T1000 (cell line): ENCODE data around the gene FNBP1.
A peak's percentile ranks its signal among the peaks of the same experiment; 100 is the strongest.
"Not testable (repeated sequence)": the region's sequence is repeated elsewhere in the genome, so short reads cannot be mapped to it uniquely, and the experiment has no call there.

Experiments
- DNase-seq: peaks from one replicate; lab custom pipeline; 2025; ENCODE audit warnings: mixed read lengths; lab: John Stamatoyannopoulos, UW

Gene FNBP1

DNA sequence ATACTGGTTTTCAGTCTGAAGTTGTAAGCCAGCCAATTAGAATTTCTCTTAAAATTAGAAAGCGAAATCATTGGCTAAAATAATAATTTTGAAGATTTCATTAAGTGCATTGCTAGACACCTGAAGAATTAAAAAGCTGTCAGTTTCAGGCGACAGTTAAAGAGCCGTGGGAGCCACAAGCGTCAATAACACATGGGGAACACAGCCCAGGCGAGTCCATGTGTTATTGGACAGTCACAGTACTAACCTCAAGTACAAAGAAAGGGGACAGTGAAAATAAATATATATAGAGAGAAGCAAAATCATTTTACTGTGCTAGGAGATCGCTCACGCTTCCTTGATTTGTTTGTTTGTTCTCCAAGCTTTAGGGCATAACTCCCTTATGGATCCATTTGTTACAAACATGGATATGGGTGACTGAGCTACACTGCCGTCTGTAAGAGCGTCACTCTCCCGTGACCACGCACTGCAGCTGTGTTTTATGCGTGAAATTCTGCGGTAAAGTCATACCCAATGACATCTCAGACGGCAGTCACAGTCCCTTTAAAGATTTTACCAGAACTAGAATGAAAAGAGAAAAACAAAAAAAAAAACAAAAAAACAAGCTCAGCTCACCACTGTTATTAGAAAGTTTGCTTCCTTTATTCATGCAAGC lies 124.6 kb downstream of the FNBP1 start:
- no peak for DNase-seq

DNA sequence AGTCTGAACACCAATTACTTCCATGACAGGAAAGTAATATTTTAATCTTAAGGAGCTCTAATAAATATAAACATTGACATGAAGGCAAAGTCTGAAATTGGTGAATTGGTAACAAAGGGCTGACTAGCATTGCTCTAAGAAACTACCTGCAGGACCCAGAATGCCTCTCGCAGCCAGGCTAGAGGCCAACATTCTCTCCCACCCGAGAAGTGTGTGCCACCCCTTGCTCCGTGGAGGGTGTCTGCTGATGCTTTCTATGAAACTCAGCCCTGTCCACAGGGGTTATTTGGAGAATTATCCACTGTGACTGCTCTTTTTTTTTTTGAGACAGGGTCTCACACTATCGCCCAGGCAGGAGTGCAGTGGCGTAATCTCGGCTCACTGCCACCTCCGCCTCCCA lies 126.3 kb downstream of the FNBP1 start:
- DNase-seq, result no peak

DNA sequence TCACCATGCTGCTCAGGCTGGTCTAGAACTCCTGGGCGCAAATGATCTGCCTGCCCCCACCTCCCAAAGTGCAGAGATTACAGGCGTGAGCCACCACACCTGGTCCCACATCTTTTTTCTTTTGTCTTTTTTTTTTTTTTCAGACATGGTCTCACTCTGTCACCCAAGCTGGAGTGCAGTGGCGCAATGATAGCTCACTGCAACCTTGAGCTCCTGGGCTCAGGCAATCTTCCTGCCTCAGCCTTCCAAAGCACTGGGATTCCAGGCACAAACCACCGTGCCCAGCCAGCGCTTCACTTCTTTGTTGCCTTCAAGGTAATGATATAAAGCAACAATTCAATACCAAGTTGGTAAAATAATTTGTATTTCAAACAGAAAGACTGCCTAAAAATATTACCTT lies 128.9 kb downstream of the FNBP1 start:
- no peak for DNase-seq

DNA sequence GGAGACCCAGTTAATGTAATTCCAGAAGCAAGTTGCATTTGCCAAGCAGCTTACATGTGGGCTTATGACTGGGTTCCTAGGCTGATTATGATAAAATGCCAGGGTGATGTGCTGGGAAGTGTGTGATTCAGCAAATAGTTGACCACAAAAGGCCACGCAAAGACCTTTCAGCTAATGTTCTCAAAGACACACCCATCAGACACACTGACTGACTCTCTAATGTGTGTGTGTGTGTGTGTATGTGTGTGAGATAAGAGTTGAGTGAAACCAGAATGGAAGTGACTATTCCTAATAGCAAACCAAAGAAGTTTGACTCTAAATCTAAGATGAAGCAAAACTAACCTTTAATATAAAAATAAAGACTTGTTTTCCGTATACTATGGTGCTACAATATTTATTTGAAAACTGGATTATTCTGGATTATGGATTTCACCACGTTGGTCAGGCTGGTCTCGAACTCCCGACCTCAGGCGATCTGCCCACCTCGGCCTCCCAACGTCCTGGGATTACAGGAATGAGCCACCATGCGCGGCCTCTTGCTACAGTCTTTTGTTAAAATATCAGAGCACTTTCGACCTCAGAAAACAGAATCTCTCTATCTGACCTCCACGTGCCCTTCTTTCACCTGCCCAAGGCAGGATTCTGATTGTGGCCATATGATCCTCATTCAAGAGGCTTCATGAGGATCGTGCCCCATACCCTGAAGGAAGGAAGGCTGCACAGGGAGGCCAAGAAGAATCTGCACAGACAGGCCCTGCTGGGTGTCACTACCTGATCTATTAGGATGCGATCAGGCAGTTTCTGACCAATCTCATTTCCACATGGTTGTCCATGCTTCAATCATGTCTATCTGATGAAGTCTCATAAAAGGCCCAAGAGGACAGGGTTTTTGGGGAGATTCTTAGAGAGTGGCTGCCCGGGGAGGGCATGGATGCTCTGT lies 132.1 kb downstream of the FNBP1 start:
- peak; percentile 52 for DNase-seq

DNA sequence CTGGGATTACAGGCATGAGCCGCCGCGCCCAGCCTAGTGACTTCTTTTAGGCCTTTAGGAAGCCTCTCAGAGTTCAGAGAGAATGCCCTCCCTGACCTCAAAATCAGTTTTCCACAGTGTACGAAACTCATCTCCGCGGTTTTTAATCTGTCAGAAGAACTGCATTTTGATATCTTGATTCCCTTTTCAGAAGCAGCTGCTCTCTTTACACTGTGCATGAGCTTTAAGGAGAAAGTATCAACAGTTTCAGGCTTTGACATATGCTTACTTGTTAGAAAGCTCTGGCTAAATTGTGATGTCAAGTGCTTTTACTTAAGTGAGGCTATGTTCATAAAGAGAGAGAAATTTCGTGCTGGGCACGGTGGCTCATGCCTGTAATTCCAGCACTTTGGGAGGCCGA lies 133.1 kb downstream of the FNBP1 start:
- no peak for DNase-seq

DNA sequence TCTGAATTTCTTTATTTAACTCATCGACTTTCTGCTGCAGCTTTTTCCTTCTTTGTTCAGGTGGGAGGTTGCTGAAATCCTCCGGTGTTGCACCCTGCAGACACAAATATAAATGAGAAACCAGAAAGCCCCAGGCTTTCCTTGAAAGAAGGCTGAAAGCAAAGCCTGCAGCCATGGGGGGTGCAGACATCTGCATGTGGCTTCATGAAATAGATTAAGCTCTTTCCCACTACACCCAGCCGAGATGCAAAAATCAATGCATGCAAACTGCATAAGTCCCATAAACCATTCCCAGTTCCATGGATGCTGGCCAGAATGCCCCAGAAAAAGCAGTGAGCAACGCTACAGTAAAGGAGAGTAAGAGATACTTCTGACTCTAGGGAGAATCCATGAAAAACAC lies 134.1 kb downstream of the FNBP1 start:
- DNase-seq, result no peak

DNA sequence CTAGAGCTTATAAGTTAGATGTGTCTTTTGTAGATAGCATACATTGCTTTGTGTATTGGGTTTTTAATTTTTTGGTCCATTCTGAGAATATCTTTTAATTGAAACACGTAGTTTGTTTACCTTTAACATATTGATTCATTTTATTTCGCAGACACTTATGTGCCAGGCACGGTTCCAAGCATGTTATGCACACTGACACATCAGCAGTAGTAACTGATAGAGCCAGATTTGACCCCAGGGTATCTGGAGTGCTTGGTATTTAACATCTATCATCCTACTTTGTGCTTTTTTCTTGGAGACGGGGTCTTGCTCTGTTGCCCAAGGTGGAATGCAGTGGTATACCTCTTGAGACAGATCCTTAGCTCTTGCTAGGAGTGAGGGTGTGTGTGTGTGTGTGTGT lies 135.8 kb downstream of the FNBP1 start:
- no peak for DNase-seq

DNA sequence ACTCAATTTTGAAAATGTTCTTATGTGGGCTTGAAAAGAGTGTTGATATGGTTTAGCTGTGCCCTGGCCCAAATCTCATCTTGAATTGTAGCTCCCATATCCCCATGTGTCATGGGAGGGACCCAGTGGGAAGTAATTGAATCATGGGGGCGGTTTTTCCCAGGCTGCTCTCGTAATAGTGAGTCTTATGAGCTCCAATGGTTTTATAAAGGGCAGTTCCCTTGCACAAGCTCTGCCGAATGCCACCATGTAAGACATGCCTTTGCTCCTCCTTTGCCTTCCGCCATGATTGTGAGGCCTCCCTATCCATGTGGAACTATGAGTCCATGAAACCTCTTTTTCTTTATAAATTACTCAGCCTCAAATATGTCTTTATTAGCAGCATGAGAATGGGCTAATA lies 136.7 kb downstream of the FNBP1 start:
- DNase-seq, result no peak

DNA sequence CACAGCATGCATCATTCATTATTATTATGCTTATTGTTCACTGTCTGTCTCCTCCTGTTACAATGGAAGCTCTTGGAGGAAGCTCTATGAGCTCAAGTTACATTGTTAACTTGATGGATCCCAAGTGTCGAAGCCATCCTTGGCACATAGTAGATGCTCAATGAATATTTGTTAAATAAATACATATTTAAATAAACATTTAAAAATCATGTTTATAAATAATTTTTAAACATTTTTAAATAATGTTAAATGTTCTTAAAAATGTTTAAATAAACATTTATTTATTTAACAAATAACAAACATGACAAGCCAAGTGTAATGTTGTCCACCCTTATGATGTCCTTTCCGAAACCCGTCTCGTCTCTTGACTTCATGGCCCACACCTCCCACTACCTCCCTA lies 138.3 kb downstream of the FNBP1 start:
- no peak for DNase-seq

DNA sequence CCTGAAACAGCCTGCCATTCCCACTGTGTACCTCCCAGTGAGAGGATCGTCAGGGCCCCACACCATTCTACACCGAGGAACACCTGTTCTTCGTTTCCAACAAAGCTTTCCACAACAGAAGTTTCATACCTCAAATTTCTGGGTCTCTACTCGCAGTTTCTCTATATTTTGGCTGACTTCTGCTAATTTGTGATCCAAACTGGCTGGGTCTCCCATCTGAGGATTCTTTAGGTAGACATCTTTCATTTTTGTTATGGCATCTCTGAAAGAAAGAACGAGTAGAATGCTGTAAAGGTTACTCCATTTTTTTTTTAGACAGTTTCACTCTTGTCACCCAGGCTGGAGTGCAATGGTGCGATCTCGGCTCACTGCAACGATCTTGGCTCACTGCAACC lies 140.3 kb downstream of the FNBP1 start:
- DNase-seq, result no peak

DNA sequence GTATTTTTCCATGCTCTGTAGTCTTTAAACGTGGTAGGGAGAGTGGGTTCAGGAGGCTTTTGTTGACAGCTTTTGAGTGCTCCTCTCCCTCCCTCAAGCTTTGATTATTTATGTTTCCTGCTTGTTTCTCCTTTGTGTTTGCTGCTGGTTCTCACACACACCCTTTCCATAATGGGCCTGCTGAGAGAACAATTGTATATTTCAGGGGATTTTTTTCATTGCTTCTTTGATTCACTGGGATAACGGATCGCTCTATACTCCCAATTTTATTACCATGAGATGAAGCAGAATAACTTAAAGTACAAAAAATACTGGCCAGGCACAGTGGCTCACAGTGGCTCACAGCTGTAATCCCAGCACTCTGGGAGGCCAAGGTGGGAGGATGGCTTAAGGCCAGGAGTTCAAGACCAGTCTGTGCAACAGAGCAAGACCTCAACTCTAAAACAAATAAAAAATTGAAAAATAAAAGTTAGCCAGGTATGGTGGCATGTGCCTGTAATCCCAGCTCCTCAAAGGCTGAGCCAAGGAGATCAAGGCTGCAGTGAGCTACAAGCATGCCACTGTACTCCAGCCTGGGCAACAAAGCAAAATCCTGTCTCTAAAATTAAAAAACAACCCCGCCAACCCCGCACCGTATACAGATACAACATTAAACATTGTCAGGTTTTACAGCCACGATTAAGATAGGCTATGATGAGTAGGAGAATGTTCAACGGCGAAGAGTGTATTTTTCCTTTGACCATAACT lies 140.8 kb downstream of the FNBP1 start:
- no peak for DNase-seq

DNA sequence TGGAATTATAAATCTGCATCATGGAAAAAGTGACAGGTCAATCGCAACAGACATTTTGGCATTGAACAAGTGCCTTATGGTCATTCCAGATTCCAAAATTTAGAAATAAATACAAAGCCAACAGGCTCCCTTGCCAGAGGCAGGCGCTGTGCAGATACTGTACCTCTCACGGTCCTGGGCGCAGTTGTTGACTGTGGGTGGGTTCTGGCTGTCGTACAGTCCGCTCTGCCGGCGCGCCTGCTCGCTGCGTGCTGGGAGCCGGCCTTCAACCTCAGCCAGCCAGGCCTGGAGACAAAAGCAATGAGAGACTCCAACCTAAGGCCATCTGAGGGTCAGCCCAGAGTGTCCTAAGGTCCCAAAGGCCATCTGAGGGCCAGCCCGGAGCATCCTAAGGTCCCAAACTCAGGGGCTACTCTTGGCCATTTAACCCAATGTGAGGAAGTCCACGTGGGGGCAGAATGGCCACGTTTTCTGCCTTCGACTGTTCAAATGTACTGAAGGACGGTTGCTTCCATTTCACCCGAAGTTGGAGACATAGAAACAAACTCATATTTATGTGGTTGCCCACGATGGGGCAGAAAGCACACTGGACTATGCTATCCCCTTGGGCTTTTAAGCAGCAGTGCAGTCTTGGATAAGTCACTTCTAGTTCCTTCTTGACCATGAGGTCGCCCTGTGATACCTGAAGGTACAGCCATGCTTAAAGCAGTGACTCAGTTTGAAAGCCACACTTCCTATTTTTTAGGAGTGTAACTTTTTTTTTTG lies 142.5 kb downstream of the FNBP1 start:
- no peak for DNase-seq

DNA sequence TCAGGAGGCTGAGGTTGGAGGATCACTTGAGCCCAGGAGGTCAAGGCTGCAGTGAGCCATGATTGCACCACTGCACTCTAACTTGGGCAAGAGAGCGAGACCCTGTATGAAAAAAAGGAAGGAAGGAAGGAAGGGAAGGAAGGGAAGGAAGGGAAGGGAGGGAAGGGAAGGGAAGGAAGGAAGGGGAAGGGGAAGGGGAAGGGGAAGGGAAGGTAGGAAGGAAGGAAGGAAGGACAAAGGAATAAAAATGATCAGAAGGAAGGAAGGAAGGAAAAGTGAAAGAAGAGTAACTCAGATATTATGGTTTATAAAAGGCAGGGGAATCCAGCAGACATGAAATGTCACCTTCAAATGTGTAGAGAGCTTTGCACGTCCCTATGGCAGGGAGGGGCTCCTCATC lies 143.4 kb downstream of the FNBP1 start:
- DNase-seq, result no peak

DNA sequence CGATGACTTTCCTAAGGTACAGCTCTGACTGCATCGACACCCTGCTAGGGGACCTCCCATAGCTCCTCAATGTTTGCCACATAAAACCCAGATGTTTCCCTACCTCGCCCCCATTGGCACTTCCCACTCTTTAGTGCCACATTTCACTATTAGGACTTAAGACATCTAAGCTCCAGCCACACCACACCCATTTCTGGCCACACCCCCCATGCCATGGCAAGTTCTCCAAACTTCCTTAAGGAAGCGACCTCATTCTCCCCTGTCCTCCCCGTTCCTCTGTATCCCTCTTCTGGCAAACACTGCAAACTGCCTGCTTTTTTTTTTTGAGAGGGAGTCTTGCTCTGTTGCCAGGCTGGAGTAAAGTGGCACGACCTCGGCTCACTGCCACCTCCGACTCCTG lies 144.8 kb downstream of the FNBP1 start:
- no peak for DNase-seq

DNA sequence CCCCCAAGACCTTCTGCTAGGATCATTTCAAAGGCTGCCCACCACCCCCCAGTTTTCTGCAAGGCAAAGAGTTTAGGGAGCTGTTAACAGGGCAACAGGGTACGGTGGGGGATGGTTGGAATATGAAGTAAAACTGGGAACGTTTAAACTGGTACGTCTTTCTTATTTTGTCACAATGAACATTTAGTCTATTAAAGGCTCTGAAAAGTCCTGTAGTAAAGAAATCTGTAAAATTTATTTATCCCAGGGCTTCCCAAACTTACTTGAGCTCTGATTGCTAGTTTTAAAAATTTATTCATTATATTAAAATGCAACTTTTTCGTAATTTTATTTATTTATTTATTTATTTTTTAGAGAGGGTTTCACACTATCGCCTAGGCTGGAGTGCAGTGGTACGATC lies 145.7 kb downstream of the FNBP1 start:
- no peak for DNase-seq

DNA sequence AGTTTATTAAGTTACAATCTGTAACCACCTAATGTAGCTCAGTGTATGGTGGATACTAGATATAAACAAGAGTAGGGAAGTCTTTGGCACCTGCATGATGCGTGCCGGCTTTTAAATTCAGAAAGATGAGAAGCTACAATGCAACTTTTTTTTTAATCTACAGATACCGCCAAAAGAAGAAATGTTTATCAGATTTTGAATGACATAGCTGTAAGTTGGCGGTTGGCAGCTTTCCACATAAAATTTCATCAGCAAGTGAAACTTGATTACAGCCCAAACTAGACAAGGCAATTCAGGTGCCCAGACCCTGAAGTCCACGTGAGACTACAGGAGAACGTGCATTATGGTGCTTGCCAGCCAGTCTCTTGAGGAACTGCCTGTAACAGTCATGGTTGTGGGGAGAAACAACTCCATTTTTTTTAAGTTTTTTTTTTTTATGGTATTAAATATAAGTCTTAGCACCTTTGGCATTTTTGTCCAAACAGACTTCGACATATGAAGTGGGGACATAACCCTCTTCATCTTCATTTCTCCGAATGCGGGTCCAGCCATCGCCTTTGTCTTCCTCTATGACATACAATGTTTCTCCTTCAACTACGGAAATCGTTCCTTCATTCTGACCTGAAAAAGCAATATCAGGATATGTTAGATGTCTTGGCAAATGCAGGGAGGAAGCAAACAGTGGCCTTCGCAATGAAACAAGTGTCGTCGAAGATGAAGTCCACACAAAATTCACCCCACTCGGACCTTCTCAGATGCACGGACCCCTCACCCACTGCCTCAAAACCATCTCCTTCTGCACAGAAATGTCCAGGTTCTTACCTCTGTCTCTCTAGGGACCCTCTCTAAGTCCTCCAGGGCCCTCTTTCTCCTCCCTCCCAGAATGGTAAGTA lies 147.4 kb downstream of the FNBP1 start:
- no peak for DNase-seq

DNA sequence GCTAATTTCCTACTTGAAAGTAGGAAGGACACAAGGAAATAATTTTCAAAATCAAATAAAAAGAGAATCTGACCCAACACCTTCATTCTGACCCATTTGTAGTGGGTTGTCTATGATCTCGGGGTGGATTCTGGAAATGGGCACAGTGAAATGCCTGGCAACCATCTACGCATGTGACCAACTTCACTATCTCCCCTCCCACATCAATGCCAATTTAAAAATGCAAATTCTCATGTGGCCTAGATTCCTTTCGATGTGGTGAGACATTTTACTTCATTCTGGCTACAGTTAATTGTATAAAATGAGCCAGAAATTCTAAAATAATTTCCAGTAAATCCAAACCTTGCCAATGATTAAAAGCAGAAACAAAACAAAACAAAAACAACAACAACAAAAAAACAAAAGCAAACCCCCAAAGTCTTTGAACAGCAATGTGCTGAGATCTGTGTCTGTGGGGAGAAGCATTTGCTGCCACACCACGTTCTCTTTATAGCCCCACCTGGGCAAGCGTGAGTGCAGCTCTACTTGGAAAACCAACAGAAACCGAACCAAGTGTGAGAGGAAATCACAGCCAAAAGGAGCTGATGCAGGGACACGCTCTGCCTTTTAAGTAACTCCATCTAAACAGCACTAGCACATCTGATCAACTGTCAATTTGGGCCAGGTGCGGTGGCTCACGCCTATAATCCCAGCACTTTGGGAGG lies 148.7 kb downstream of the FNBP1 start:
- DNase-seq, result no peak

DNA sequence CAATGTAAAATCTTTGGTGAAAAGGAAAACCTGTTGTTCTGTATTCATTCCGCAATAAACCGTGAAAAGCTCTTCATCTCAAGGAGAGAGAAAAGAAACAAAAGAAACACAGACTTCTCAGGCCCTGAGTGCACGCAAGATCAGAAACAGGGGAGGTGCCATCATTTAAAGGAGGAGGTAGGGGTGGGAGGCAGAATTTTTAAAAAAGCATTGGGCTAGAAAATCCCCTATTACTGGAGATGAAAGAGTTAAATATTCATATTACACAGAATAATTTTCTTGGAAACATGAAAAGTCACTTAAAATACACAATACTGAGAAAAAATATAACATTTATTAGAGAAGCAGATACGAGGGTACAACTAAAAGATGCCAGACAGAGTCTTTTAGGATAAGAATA lies 151.4 kb downstream of the FNBP1 start:
- DNase-seq, result no peak

DNA sequence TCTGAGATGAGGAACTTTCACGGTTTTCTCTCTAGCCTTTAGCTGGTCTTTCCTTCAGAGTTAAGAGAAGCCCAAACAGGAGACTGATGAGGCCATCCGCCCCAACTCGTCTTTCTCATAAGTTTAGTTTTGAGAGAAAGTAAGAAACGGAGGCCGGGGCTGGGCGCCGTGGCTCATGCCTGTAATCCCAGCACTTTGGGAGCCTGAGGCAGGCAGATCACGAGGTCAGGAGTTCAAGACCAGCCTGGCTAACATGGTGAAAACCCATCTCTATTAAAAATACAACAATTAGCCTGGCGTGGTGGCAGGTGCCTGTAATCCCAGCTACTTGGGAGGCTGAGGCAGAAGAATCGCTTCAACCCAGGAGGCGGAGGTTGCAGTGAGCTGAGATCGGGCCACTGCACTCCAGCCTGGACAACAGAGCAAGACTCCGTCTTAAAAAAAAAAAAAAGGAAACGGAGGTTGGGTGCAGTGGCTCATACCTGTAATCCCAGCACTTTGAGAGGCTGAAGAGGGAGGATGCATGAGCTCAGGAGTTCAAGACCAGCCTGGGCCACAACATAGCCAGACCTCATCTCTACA lies 152.2 kb downstream of the FNBP1 start:
- not testable (repeated sequence) for DNase-seq
